GM23338 (cell line): ENCODE measurements around the gene SLC30A3. TPM values are rescaled to one million over a fixed set of nuclear protein-coding genes. Genes with fewer than 3 reads are reported as not detected.
A peak's percentile ranks its signal among the peaks of the same experiment; 100 is the strongest.

Experiments
- ATAC-seq: fragments of 200-7000 bp; cut with Tn5 transposase; 3 replicates; pipeline ENCODE4 v1.9.1; 2020
- DNase-seq: peaks from one replicate; pipeline ENCODE4 v3.0.0-alpha.2; 2015; ENCODE audit warnings: low spot score
- H2AFZ ChIP-seq: fragments of 200-600 bp; sonication (generic); 2 replicates; pipeline ENCODE4 v1.8.0; 2016; ENCODE audit warnings: antibody characterized with exemption, mild to moderate bottlenecking, moderate library complexity
- H3F3A ChIP-seq: fragments of 200-600 bp; sonication (generic); replicated peaks from 2 replicates; pipeline ENCODE4 v1.8.0; 2017; ENCODE audit warnings: antibody characterized with exemption, mixed run types, low read depth
- H3K27ac ChIP-seq: fragments of 200-600 bp; sonication (generic); 2 replicates; pipeline ENCODE4 v1.6.1; 2016; ENCODE audit warnings: low read depth
- H3K27me3 ChIP-seq: fragments of 200-600 bp; sonication (generic); 2 replicates; pipeline ENCODE4 v1.8.0; 2016; ENCODE audit warnings: mild to moderate bottlenecking, mixed run types, moderate library complexity; ENCODE audit not compliant: insufficient read depth
- H3K36me3 ChIP-seq: fragments of 200-600 bp; sonication (generic); 2 replicates; pipeline ENCODE4 v1.8.0; 2016; ENCODE audit warnings: mild to moderate bottlenecking; ENCODE audit not compliant: insufficient read depth
- H3K4me1 ChIP-seq: fragments of 200-600 bp; sonication (generic); 2 replicates; pipeline ENCODE4 v1.8.0; 2016; ENCODE audit warnings: mild to moderate bottlenecking, moderate library complexity; ENCODE audit not compliant: insufficient read depth
- H3K4me2 ChIP-seq: fragments of 200-600 bp; sonication (generic); 2 replicates; pipeline ENCODE4 v1.7.1; 2017; ENCODE audit warnings: mixed run types
- H3K4me3 ChIP-seq: fragments of 200-600 bp; sonication (generic); 2 replicates; pipeline ENCODE4 v1.6.1; 2016; ENCODE audit warnings: mixed run types
- H3K79me2 ChIP-seq: fragments of 200-600 bp; sonication (generic); replicated peaks from 2 replicates; pipeline ENCODE4 v1.8.0; 2017; ENCODE audit warnings: mild to moderate bottlenecking; ENCODE audit not compliant: insufficient read depth
- H3K9me2 ChIP-seq: fragments of 200-600 bp; sonication (generic); 2 replicates; pipeline ENCODE4 v1.8.0; 2017; ENCODE audit not compliant: insufficient read depth
- H4K20me1 ChIP-seq: fragments of 200-600 bp; sonication (generic); replicated peaks from 2 replicates; pipeline ENCODE4 v1.8.0; 2017; ENCODE audit warnings: mild to moderate bottlenecking; ENCODE audit not compliant: insufficient read depth
- H3K27ac Mint-ChIP-seq: 2 replicates; pipeline ENCODE4 v1.8.0; 2020; ENCODE audit warnings: inconsistent platforms, mild to moderate bottlenecking, moderate library complexity, mixed read lengths
- H3K27me3 Mint-ChIP-seq: 3 replicates; pipeline ENCODE4 v1.8.0; 2022; ENCODE audit warnings: low read depth, mild to moderate bottlenecking, moderate library complexity, mixed read lengths, inconsistent platforms; ENCODE audit not compliant: insufficient read depth, poor library complexity
- H3K36me3 Mint-ChIP-seq: 3 replicates; pipeline ENCODE4 v1.8.0; 2021; ENCODE audit warnings: low read depth, mild to moderate bottlenecking, inconsistent platforms, moderate library complexity, mixed read lengths
- H3K4me1 Mint-ChIP-seq: 3 replicates; pipeline ENCODE4 v1.8.0; 2020; ENCODE audit warnings: mild to moderate bottlenecking, inconsistent platforms, mixed read lengths
- H3K4me3 Mint-ChIP-seq: 3 replicates; pipeline ENCODE4 v1.8.0; 2021; ENCODE audit warnings: moderate library complexity, mild to moderate bottlenecking, inconsistent platforms, mixed read lengths
- H3K9me3 Mint-ChIP-seq: 3 replicates; pipeline ENCODE4 v1.8.0; 2020; ENCODE audit warnings: moderate library complexity, mild to moderate bottlenecking, inconsistent platforms, mixed read lengths
- EZH2 ChIP-seq: fragments of 200-600 bp; sonication (generic); IDR thresholded peaks from one replicate; pipeline ENCODE4 v1.8.0; 2017; ENCODE audit warnings: antibody characterized with exemption, mild to moderate bottlenecking, low read depth; ENCODE audit not compliant: unreplicated experiment
- EZH2phosphoT487 ChIP-seq: fragments of 200-600 bp; sonication (generic); IDR thresholded peaks from one replicate; pipeline ENCODE4 v1.8.1; 2018; ENCODE audit warnings: antibody characterized with exemption; ENCODE audit not compliant: unreplicated experiment
- JUNB ChIP-seq: IDR thresholded peaks from one replicate; pipeline ENCODE4 v1.6.1; 2016; ENCODE audit warnings: antibody characterized with exemption; ENCODE audit not compliant: unreplicated experiment
- NANOG ChIP-seq: IDR thresholded peaks from 2 replicates; pipeline ENCODE4 v1.6.1; 2016; ENCODE audit warnings: antibody characterized with exemption, borderline replicate concordance
- POLR2AphosphoS5 ChIP-seq: IDR thresholded peaks from 2 replicates; pipeline ENCODE4 v1.6.1; 2016; ENCODE audit warnings: antibody characterized with exemption, low read depth
- STAT1 ChIP-seq: IDR thresholded peaks from one replicate; pipeline ENCODE4 v1.6.1; 2016; ENCODE audit warnings: antibody characterized with exemption; ENCODE audit not compliant: unreplicated experiment
- ZNF114 ChIP-seq: fragments of 250-450 bp; sonication (Bioruptor Pico); IDR thresholded peaks from 2 replicates; pipeline ENCODE4 v1.5.0; 2020; ENCODE audit warnings: mild to moderate bottlenecking, moderate library complexity
- polyA plus RNA-seq: library from polyadenylated mRNA; unstranded; fragments of >200 nt; fragmentation: Nextera tagmentation; extraction: Ambion mirVana; gene quantifications from 2 replicates; pipeline ENCODE4 v1.2.1, GENCODE V29; 2016
- total RNA-seq: library from RNA; depleted of rRNA; stranded (reverse); fragments of >200 nt; shearing (Covaris generic); gene quantifications from 2 replicates; pipeline ENCODE4 v1.2.3, GENCODE V29; 2014
- TF ChIP-seq, protein P1 (sequence below): IDR thresholded peaks from one replicate; pipeline ENCODE4 v1.6.1; 2018; ENCODE audit warnings: antibody characterized with exemption; ENCODE audit not compliant: unreplicated experiment
- TF ChIP-seq, protein P2 (sequence below), 2 experiments: fragments of 200-600 bp in 1 of 2; sonication (generic) in 1 of 2; conservative IDR thresholded peaks; 2 replicates each; pipeline versions ENCODE4 v1.5.1 to v1.6.1; 2016 to 2017; ENCODE audit warnings: antibody characterized with exemption in 2 of 2, low read depth in 2 of 2, mild to moderate bottlenecking in 2 of 2, moderate library complexity in 1 of 2
- TF ChIP-seq, protein P3 (sequence below): fragments of 250-450 bp; sonication (Bioruptor Pico); IDR thresholded peaks from 2 replicates; pipeline ENCODE4 v1.5.0; 2020; ENCODE audit warnings: mild to moderate bottlenecking, moderate library complexity

SLC30A3 gene
- total and polyA plus RNA-seq, 2 experiments from 2014 or later, result 4.1 to 8.3 TPM

DNA sequence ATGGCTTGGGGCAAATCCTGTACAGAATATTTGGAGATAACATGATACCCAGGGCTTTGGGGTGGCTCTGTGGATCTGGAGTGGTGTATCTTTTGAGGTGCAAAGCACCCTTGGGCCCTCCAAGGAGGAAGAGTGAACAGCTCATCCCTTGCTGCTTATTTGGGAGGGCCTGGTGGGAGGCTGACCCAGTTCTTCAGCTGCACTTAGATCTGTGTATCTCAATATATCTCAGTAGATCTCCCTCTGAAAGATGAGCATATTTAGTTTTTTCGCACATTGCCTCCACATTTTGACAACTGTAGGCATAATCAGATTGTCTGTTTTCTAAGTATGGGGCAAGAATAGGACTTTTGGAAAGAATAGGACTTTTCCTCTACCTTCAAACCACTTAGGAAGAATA lies 22.1 kb upstream of the SLC30A3 start (continued):
- TF ChIP-seq, protein P1, sequence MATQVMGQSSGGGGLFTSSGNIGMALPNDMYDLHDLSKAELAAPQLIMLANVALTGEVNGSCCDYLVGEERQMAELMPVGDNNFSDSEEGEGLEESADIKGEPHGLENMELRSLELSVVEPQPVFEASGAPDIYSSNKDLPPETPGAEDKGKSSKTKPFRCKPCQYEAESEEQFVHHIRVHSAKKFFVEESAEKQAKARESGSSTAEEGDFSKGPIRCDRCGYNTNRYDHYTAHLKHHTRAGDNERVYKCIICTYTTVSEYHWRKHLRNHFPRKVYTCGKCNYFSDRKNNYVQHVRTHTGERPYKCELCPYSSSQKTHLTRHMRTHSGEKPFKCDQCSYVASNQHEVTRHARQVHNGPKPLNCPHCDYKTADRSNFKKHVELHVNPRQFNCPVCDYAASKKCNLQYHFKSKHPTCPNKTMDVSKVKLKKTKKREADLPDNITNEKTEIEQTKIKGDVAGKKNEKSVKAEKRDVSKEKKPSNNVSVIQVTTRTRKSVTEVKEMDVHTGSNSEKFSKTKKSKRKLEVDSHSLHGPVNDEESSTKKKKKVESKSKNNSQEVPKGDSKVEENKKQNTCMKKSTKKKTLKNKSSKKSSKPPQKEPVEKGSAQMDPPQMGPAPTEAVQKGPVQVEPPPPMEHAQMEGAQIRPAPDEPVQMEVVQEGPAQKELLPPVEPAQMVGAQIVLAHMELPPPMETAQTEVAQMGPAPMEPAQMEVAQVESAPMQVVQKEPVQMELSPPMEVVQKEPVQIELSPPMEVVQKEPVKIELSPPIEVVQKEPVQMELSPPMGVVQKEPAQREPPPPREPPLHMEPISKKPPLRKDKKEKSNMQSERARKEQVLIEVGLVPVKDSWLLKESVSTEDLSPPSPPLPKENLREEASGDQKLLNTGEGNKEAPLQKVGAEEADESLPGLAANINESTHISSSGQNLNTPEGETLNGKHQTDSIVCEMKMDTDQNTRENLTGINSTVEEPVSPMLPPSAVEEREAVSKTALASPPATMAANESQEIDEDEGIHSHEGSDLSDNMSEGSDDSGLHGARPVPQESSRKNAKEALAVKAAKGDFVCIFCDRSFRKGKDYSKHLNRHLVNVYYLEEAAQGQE, result no peak

DNA sequence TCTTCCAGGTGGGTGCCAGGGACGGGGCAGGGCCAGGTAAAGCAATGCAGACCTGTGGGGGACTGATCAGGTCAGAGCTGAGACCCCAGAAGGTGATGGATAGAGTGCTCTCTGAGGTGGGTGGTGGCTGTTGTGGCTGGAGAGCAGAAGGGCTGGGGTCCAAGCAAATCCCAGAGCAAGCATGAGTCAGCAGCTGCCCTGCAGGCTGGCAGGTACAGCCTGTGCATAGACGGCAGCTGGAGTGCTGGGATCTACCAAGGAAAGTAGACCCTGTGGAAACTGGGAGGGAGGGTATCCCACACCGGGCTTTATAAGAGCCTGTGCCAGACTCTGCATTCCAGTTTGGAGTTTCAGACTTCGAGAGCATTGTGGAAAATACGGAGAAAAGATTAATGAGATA lies 20.0 kb upstream of the SLC30A3 start:
- peaks cover 47% of the 10 kb centered on the region for H3K4me1 Mint-ChIP-seq
- H2AFZ ChIP-seq, result peak overlapping the region; percentile 97
- no peaks in the 10 kb centered on the region for H4K20me1 ChIP-seq
- H3K9me2 ChIP-seq, result peaks cover 4% of the 10 kb centered on the region; the same call in 1 of the 2 replicates
- peaks cover 21% of the 10 kb centered on the region for H3K27me3 Mint-ChIP-seq
- H3K79me2 ChIP-seq, result no peaks in the 10 kb centered on the region
- 0 out of 2 replicates have a peak overlapping the region, but pooled peaks have one; percentile 56 for H3K27ac ChIP-seq
- H3K4me3 Mint-ChIP-seq, result peak overlapping the region; percentile 63
- peak; percentile 52 for ATAC-seq
- H3K27ac Mint-ChIP-seq, result peak overlapping the region; percentile 86
- H3K27me3 ChIP-seq, result no peaks in the 10 kb centered on the region
- H3K36me3 ChIP-seq, result no peaks in the 10 kb centered on the region
- H3K4me1 ChIP-seq, result peaks cover 27% of the 10 kb centered on the region
- no peak for DNase-seq
- peak overlapping the region; percentile 41; the same call in 1 of the 2 replicates for H3K4me3 ChIP-seq
- peak overlapping the region; percentile 76 for H3K4me2 ChIP-seq
- peaks cover 13% of the 10 kb centered on the region for H3F3A ChIP-seq
- H3K36me3 Mint-ChIP-seq, result no peaks in the 10 kb centered on the region
- no peaks in the 10 kb centered on the region for H3K9me3 Mint-ChIP-seq
- TF ChIP-seq ZNF114 (CRISPR knock-in tag) (no peak), EZH2phosphoT487 (no peak), STAT1 (no peak), NANOG (no peak), POLR2AphosphoS5 (no peak), JUNB (no peak), EZH2 (no peak)
- TF ChIP-seq, protein P1, result no peak
- TF ChIP-seq, protein P2, sequence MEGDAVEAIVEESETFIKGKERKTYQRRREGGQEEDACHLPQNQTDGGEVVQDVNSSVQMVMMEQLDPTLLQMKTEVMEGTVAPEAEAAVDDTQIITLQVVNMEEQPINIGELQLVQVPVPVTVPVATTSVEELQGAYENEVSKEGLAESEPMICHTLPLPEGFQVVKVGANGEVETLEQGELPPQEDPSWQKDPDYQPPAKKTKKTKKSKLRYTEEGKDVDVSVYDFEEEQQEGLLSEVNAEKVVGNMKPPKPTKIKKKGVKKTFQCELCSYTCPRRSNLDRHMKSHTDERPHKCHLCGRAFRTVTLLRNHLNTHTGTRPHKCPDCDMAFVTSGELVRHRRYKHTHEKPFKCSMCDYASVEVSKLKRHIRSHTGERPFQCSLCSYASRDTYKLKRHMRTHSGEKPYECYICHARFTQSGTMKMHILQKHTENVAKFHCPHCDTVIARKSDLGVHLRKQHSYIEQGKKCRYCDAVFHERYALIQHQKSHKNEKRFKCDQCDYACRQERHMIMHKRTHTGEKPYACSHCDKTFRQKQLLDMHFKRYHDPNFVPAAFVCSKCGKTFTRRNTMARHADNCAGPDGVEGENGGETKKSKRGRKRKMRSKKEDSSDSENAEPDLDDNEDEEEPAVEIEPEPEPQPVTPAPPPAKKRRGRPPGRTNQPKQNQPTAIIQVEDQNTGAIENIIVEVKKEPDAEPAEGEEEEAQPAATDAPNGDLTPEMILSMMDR (conservative IDR thresholded peaks at IDR 0.05; ENCODE audit: low read depth in 2 of 2), result no peak
- TF ChIP-seq, protein P3, sequence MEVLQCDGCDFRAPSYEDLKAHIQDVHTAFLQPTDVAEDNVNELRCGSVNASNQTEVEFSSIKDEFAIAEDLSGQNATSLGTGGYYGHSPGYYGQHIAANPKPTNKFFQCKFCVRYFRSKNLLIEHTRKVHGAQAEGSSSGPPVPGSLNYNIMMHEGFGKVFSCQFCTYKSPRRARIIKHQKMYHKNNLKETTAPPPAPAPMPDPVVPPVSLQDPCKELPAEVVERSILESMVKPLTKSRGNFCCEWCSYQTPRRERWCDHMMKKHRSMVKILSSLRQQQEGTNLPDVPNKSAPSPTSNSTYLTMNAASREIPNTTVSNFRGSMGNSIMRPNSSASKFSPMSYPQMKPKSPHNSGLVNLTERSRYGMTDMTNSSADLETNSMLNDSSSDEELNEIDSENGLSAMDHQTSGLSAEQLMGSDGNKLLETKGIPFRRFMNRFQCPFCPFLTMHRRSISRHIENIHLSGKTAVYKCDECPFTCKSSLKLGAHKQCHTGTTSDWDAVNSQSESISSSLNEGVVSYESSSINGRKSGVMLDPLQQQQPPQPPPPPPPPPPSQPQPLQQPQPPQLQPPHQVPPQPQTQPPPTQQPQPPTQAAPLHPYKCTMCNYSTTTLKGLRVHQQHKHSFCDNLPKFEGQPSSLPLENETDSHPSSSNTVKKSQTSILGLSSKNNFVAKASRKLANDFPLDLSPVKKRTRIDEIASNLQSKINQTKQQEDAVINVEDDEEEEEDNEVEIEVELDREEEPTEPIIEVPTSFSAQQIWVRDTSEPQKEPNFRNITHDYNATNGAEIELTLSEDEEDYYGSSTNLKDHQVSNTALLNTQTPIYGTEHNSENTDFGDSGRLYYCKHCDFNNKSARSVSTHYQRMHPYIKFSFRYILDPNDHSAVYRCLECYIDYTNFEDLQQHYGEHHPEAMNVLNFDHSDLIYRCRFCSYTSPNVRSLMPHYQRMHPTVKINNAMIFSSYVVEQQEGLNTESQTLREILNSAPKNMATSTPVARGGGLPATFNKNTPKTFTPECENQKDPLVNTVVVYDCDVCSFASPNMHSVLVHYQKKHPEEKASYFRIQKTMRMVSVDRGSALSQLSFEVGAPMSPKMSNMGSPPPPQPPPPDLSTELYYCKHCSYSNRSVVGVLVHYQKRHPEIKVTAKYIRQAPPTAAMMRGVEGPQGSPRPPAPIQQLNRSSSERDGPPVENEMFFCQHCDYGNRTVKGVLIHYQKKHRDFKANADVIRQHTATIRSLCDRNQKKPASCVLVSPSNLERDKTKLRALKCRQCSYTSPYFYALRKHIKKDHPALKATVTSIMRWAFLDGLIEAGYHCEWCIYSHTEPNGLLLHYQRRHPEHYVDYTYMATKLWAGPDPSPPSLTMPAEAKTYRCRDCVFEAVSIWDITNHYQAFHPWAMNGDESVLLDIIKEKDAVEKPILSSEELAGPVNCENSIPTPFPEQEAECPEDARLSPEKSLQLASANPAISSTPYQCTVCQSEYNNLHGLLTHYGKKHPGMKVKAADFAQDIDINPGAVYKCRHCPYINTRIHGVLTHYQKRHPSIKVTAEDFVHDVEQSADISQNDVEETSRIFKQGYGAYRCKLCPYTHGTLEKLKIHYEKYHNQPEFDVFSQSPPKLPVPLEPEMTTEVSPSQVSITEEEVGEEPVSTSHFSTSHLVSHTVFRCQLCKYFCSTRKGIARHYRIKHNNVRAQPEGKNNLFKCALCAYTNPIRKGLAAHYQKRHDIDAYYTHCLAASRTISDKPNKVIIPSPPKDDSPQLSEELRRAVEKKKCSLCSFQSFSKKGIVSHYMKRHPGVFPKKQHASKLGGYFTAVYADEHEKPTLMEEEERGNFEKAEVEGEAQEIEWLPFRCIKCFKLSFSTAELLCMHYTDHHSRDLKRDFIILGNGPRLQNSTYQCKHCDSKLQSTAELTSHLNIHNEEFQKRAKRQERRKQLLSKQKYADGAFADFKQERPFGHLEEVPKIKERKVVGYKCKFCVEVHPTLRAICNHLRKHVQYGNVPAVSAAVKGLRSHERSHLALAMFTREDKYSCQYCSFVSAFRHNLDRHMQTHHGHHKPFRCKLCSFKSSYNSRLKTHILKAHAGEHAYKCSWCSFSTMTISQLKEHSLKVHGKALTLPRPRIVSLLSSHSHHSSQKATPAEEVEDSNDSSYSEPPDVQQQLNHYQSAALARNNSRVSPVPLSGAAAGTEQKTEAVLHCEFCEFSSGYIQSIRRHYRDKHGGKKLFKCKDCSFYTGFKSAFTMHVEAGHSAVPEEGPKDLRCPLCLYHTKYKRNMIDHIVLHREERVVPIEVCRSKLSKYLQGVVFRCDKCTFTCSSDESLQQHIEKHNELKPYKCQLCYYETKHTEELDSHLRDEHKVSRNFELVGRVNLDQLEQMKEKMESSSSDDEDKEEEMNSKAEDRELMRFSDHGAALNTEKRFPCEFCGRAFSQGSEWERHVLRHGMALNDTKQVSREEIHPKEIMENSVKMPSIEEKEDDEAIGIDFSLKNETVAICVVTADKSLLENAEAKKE (CRISPR knock-in tag), result no peak
